ENCODE measurements around the gene PER3.
A peak's percentile ranks its signal among the peaks of the same experiment; 100 is the strongest.
"Not testable (repeated sequence)": the region's sequence is repeated elsewhere in the genome, so short reads cannot be mapped to it uniquely, and the experiment has no call there.

PER3 gene

DNA sequence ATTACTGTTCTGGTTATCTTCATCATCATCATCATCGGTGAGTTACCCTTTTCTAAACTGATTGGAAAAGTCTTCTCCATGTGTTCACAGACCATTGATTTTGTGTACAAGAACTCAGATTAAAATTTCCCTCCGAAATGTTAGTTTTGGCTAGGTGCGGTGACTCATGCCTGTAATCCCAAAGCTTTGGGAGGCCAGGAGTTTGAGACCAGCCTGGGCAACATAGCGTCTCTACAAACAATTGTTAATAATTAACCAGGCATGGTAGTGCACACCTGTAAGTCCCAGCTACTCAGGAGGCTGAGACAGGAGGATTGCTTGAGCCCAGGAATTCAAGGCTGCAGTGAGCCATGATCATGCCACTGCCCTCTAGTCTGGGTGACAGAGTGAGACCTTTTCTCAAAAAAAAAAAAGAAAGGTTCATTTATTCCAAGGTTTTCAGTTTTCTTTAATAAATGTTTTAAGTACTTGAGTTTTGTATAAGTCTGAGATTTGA is 5.9 kb upstream of the PER3 start:
- DNase-seq: no peak

DNA sequence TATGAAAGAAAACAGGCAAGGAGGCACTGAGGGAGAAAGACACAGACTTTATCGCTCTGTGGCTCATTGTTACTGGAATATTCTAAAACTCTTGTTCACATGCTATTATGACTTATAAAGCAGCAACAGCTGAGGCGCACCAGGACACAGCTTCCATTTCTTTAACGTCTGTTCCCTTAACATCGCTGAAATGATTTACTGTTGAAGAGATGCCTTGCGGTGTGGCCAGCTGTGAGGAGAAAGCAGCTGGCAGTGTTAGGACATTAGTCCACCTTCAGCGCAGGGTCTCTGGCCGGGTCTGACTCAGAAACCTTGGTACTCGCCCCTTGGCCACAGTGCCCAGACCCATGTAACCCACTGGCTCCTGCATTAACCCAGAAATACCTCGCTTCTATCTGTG is 3.1 kb upstream of the PER3 start:
- no peak for DNase-seq

DNA sequence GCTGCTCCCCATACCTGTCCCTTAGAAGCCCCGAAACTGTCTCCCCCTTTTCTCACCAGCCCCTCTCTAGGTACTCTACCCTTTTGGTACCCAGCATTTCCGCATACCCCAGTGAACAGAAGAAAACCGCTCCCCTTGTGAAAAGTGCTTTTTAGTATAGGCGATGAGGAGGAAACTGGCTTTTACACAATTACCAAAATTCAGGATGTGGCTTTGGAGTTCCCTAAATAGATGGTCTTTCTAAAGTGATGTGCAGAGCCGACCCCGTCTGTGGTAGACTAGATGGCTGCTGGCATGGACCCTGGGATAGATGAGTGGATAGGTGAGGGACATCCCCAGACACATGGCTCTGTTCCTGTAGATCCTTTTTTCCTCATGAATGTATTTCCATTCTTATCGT is 2.6 kb upstream of the PER3 start:
- no peak for DNase-seq

- peak in 1 of 56 donors; percentile 15 for DNase-seq
Measured at GRCh38 chr1:7781923-7782495, 2.1 kb upstream of the PER3 start.

DNA sequence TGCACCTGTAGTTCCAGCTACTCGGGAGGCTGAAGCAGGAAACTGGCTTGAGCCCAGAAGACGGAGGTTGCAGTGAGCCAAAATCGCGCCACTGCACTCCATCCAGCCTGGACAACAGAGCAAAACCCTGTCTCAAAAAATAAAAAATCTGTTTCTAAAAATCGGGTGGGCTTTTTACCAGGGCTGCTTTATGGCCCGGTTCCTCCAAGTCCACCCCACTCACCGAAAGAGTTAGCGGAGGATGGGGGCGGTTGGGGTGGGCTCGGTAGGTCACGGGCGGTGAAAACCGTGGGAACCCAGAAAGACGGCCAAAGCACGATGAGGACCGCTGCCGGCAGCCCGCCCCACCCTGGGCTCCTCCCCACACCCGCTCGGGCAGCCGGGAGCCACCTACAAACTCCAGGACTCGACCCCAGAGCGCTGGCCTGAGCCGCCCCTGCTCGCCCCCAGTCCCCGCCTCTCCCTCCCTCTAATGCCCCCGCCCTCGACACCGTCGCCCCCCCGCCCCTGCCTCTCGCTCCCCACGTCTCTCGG is 846 bp upstream of the PER3 start:
- peak in 33 of 56 donors; percentile 28 to 89 (median 75) for DNase-seq

GRCh38 chr1:7784492-7785071 is 491 bp downstream of the PER3 start:
- DNase-seq: peak in 14 of 56 donors; percentile 15 to 76 (median 46)

DNA sequence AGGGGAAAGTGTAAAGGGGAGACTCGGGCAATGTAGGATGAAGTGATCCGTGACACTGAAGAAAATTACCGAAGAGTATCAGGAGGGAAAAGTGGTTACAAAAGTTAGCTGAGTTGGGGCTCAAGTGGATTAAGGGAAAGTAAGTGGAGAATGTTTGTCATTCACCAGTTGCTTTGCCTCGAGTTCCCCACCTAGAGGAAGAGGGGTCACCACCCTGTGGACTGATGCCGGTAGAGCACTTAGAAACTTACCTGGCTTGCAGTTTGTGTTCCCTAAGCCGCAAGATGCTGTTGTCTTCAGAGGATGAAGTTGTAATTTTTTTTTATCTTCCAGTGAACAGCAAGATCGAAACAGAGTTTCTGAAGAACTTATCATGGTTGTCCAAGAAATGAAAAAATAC is 1.0 kb downstream of the PER3 start:
- no peak for DNase-seq

GRCh38 chr1:7786795-7787194 is 2.7 kb downstream of the PER3 start:
- no peak for DNase-seq

DNA sequence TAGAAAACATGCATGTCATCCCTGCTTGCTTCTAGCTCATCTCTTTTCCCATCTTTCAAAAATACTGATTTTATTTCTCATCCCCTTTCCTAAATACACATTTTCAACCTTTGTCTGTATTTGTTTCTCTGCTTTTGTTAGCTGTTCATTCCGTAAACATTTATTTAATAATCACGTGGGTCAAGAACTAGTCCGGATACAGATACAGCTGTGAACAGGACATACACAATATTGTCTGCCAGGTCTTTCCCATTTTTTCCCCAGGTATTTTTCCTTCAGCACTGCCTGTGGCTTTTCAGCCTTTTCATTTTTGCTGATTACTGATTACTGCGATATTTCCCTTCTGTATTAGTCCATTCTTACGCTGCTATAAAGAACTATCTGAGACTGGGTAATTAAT is 5.7 kb downstream of the PER3 start:
- DNase-seq: no peak

GRCh38 chr1:7791027-7791426 is 6.9 kb downstream of the PER3 start:
- not testable (repeated sequence) for DNase-seq

DNA sequence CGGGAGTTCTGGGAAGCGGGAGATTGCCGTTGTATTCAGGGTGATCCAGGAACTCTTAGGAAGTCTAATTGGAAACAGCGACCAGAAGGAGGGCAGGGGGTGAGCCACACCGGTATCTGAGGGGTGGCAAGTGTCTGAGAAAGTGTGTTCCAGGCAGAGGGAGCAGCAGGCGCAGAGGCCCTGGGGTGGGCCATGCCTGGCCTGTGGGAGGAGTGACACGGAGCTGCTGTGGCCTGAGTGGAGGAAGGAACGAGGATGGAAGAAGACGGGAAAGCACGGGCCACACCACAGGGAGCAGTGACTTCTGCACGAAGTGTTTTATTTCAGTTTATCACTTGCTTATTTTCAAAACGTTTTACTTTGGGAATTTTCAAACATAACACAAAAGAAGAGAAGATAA is 11.3 kb downstream of the PER3 start:
- DNase-seq: no peak

DNA sequence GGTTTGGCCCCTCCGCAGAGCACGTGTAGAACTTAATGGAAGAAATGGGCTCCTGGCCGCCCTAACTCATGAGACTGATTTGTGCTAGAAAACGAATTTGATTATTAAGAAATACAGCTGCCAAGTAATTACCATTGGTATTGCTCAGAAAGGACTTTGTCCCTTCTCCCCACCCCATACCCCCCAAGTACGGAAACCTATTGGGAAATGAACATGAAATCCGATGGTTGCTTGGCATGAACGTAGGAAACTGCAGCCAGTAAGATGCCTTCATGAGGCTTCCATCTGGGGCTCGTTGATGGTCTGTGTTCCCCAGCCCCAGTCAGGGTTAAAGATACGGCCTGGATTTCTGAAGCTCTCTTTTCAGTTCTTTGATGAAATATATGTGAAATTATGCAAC is 21.4 kb downstream of the PER3 start:
- DNase-seq: no peak

GRCh38 chr1:7808253-7808844 is 24.3 kb downstream of the PER3 start:
- DNase-seq: no peak

GRCh38 chr1:7809742-7810141 is 25.7 kb downstream of the PER3 start:
- DNase-seq: no peak

DNA sequence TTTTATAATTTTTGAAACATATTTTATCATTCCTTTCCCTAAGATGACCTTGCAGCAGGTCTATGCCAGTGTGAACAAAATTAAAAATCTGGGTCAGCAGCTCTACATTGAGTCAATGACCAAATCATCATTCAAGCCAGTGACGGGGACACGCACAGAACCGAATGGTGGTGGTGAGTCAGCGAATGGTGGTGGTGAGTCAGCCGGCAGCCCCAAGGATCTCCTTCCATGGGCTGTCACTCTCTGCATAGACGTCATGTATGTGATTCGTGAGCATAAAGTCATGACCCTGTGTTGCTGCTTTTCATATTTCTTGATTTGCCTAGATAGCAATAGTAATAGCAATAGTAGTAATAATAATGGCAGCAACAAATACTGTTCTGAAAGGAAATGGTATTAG is 26.3 kb downstream of the PER3 start:
- peak in 5 of 56 donors; percentile 3 to 30 (median 9) for DNase-seq

GRCh38 chr1:7811476-7811875 is 27.4 kb downstream of the PER3 start:
- DNase-seq: no peak

DNA sequence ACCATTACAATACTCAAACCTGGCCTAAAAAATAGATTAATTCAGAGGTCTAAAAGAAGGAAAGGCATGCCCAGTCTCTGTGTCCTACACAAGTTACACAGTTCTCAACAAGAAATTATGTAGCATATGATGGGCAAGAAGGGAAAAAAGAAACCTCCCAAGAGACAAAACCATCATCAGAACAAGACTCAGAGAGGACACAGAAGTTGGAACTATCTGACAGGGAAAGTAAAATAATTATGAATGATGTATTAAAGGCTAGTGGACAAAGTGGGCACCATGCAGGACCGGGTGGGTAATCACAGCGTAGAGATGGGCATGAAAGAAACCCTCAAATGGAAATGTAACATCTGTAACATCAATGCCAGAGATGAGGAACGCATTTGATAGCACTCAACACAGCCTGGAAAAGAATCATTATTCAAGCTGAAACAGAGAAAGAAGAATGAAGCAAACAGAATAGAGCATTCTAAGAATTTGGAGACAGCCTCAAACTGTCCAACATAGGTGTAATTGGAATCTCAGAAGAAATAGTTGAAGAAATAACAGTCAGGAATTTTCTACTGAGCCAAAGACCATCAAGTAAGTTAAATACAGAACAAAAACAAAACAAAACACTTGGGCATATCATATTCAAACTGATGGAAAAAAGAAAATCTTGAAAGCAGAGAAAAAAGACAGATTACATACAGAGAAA is 29.7 kb downstream of the PER3 start:
- no peak for DNase-seq

- no peak for DNase-seq
Measured at GRCh38 chr1:7821282-7821681, 37.2 kb downstream of the PER3 start.

GRCh38 chr1:7824701-7825100 is 40.6 kb downstream of the PER3 start:
- no peak for DNase-seq

GRCh38 chr1:7826363-7826762 is 42.3 kb downstream of the PER3 start:
- no peak for DNase-seq

- peak in 2 of 56 donors; percentile 2 to 14 for DNase-seq
Measured at GRCh38 chr1:7827126-7827955, 43.2 kb downstream of the PER3 start.
